Transverse colon (tissue), 4 donors: ENCODE data around the gene TMOD1. TPM values are rescaled to one million over a fixed set of nuclear protein-coding genes. Genes with fewer than 3 reads are reported as not detected.

ENCODE experiments used
- DNase-seq: peaks from one replicate; pipeline ENCODE4 v3.0.0-alpha.2; 2019
- H3K27ac ChIP-seq, 4 donors: fragments of 200-600 bp; sonication (generic); 2 replicates each; pipeline ENCODE4 v1.5.1; 2016 to 2018; ENCODE audit warnings: inconsistent platforms in 4 of 4
- H3K27me3 ChIP-seq: fragments of 200-600 bp; sonication (generic); 2 replicates; pipeline ENCODE4 v1.5.1; 2017; ENCODE audit warnings: inconsistent platforms
- H3K36me3 ChIP-seq, 4 donors: fragments of 200-600 bp; sonication (generic); 2 replicates each; pipeline ENCODE4 v1.5.1; 2017 to 2019; ENCODE audit warnings: inconsistent platforms in 4 of 4
- H3K4me1 ChIP-seq, 4 donors: fragments of 200-600 bp; sonication (generic); 2 replicates each; pipeline ENCODE4 v1.5.1; 2017 to 2020; ENCODE audit warnings: inconsistent platforms in 4 of 4
- H3K4me3 ChIP-seq, 4 donors: fragments of 200-600 bp; sonication (generic); 1 replicate in 1 of 4; 2 replicates in 3 of 4; pipeline versions ENCODE4 v1.5.1 to v1.6.1; 2017 to 2019; ENCODE audit warnings: inconsistent platforms in 4 of 4
- H3K9me3 ChIP-seq, 2 donors: fragments of 200-600 bp; sonication (generic); 2 replicates each; pipeline ENCODE4 v1.5.1; 2017 to 2019; ENCODE audit warnings: inconsistent platforms in 2 of 2
- EP300 ChIP-seq: sonication (generic); formaldehyde crosslinking; IDR thresholded peaks from one replicate; pipeline ENCODE4 v1.6.1; 2017; ENCODE audit warnings: antibody characterized with exemption, low read depth
- POLR2A ChIP-seq: fragments of 450-650 bp; IDR thresholded peaks from one replicate; pipeline ENCODE4 v1.6.1; 2016; ENCODE audit warnings: antibody characterized with exemption, mild to moderate bottlenecking, moderate library complexity
- POLR2AphosphoS5 ChIP-seq, 3 donors: sonication (generic); formaldehyde crosslinking; IDR thresholded peaks; one replicate each; pipeline ENCODE4 v1.6.1; 2016; ENCODE audit warnings: antibody characterized with exemption in 3 of 3
- WGBS, 2 donors: methylation state at CpG; one replicate each; pipeline ENCODE4 v1.1.5; 2018; ENCODE audit warnings: low coverage in 1 of 2; 5-methylcytosine and 5-hydroxymethylcytosine counted together
- in situ Hi-C, 4 donors: fragments of 200-750 bp; cut with MboI; loops; one replicate each; pipeline versions ENCODE4 v1.15.0 to v1.15.1; 2017; ENCODE audit warnings: low sequenced_read_pairs in 3 of 4, low pct_ligation_motif_present in 1 of 4, low pct_unique_long_range_greater_than_20kb in 1 of 4
- intact Hi-C: fragments of 100-400 bp; cut with DNase I; formaldehyde crosslinking; loops from one replicate; pipeline ENCODE4 v1.15.1; 2023; ENCODE audit warnings: low total_unique reads
- total RNA-seq, 4 donors: library from RNA; depleted of rRNA; stranded (reverse); fragments of >200 nt; gene quantifications; one replicate each; pipeline ENCODE4 v1.1.0, GENCODE V29; 2016
- TF ChIP-seq, protein P1 (sequence below), 5 experiments: fragments of 200-600 bp in 3 of 5; fragments of 450-650 bp in 2 of 5; sonication (generic) in 3 of 5; IDR thresholded peaks; 1 replicate in 2 of 5; 2 replicates in 3 of 5; pipeline ENCODE4 v1.5.1; 2016 to 2017; ENCODE audit warnings: antibody characterized with exemption in 5 of 5, inconsistent platforms in 3 of 5, mild to moderate bottlenecking in 2 of 5, moderate library complexity in 1 of 5

TMOD1 gene
- total RNA-seq, 4 donors from 2014 or later = 4.2 to 11.6 (median 7.1) TPM

DNA sequence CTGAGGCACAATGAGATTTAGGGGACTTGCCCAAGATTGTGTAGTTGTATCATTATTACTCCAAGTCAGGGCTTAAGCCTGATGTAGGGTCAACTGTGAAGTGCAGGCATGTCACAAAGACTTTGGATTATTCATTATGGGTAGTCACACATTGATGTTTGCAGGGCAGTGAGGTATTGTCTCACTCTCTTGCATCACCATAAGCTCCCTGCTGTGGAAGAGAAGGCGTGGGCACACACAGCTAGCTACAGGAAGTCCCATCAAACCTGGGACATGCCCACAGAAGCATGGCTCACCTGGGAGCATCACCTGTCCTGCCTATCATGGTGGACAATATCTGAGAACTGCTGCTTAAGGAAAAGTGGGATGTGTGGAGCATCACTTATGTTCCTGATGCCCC lies 42.1 kb downstream of the TMOD1 start:
- intact Hi-C loops = no loop called here
- DNase-seq = no peak

DNA sequence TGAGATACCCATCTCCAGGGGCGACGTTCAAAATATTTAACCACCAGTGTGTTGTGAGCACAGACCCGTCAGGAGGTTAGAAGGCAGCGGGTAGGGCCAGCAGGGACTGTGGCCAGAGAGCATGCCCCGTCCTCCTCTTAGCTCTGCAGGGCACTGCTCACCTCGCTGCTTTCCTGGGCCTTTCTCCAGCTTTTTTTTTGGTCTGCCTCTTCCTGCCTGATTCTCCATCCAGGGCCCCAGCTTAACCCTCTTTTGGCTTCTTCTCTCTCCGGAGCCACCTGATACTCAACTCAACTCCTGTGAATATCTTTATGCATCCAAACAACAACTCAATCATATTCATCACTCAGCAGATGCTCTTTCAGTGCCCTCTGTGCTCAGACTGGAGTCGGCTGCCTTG lies 44.0 kb downstream of the TMOD1 start:
- intact Hi-C loops = no loop called here
- TF ChIP-seq POLR2AphosphoS5 (IDR thresholded peaks at IDR 0.05) (no peak), POLR2A (no peak), EP300 (no peak)
- TF ChIP-seq, protein P1, sequence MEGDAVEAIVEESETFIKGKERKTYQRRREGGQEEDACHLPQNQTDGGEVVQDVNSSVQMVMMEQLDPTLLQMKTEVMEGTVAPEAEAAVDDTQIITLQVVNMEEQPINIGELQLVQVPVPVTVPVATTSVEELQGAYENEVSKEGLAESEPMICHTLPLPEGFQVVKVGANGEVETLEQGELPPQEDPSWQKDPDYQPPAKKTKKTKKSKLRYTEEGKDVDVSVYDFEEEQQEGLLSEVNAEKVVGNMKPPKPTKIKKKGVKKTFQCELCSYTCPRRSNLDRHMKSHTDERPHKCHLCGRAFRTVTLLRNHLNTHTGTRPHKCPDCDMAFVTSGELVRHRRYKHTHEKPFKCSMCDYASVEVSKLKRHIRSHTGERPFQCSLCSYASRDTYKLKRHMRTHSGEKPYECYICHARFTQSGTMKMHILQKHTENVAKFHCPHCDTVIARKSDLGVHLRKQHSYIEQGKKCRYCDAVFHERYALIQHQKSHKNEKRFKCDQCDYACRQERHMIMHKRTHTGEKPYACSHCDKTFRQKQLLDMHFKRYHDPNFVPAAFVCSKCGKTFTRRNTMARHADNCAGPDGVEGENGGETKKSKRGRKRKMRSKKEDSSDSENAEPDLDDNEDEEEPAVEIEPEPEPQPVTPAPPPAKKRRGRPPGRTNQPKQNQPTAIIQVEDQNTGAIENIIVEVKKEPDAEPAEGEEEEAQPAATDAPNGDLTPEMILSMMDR (IDR thresholded peaks at IDR 0.05) = no peak
- Histone ChIP-seq H3K36me3 (no peaks in the 10 kb centered on the region), H3K4me1 (no peaks in the 10 kb centered on the region), H3K27me3 (no peaks in the 10 kb centered on the region), H3K9me3 (no peaks in the 10 kb centered on the region), H3K4me3 (no peak overlapping the region), H3K27ac (no peak overlapping the region)
- 67 to 87% methylated on average over 3 to 8 of the region's 8 CpGs for WGBS, 2 donors
- in situ Hi-C loops = no loop called here
- no peak for DNase-seq

More for the DNA sequence above, 42.1 kb downstream of the TMOD1 start:
- no peak for TF ChIP-seq EP300
- TF ChIP-seq, protein P1 (IDR thresholded peaks at IDR 0.05) = no peak
- in situ Hi-C loops = no loop called here
- Histone ChIP-seq H3K4me3 (no peak overlapping the region), H3K36me3 (no peaks in the 10 kb centered on the region), H3K27me3 (no peaks in the 10 kb centered on the region), H3K9me3 (no peaks in the 10 kb centered on the region), H3K4me1 (no peaks in the 10 kb centered on the region), H3K27ac (no peak overlapping the region)
- WGBS, 2 donors = 80% methylated on average over 1 of the region's 1 CpG; no CpG with 5 or more reads in 1 of the 2 donors

GRCh38 chr9:97547098-97547829 lies 45.8 kb downstream of the TMOD1 start:
- 68 to 78% methylated on average over 3 of the region's 3 CpGs for WGBS, 2 donors
- TF ChIP-seq POLR2A (no peak), EP300 (no peak)
- Histone ChIP-seq H3K4me3 (no peak overlapping the region), H3K9me3 (no peaks in the 10 kb centered on the region), H3K36me3 (no peaks in the 10 kb centered on the region), H3K4me1 (no peaks in the 10 kb centered on the region), H3K27me3 (no peaks in the 10 kb centered on the region), H3K27ac (no peak overlapping the region)
- in situ Hi-C loops = no loop called here
- intact Hi-C loops = no loop called here
- no peak for DNase-seq

- Histone ChIP-seq H3K27me3 (no peaks in the 10 kb centered on the region), H3K27ac (no peak overlapping the region), H3K4me1 (no peaks in the 10 kb centered on the region), H3K9me3 (no peaks in the 10 kb centered on the region), H3K4me3 (no peak overlapping the region), H3K36me3 (no peaks in the 10 kb centered on the region)
- TF ChIP-seq POLR2A (no peak), EP300 (no peak), POLR2AphosphoS5 (IDR thresholded peaks at IDR 0.05) (no peak)
- TF ChIP-seq, protein P1 (IDR thresholded peaks at IDR 0.05) = no peak
- intact Hi-C loops (no loop called here), in situ Hi-C loops (no loop called here)
- no peak for DNase-seq
- WGBS, 2 donors = 73 to 100% methylated on average over 2 to 5 of the region's 5 CpGs
These were observed 46.9 kb downstream of the TMOD1 start for GRCh38 chr9:97548379-97548778.
